Type B pancreatic cell (in vitro differentiated cells): ENCODE results near the gene HERC6. TPM values are rescaled to one million over a fixed set of nuclear protein-coding genes. Genes with fewer than 3 reads are reported as not detected.
"Not testable (repeated sequence)": the region's sequence is repeated elsewhere in the genome, so short reads cannot be mapped to it uniquely, and the experiment has no call there.

ENCODE experiments used
- DNase-seq: peaks from one replicate; pipeline ENCODE4 v3.0.0; 2021; ENCODE audit warnings: mixed read lengths; ENCODE audit not compliant: unreplicated experiment; ENCODE audit errors: extremely low spot score
- H3K27ac Mint-ChIP-seq: 2 replicates; pipeline ENCODE4 v1.8.0; 2021; ENCODE audit warnings: mild to moderate bottlenecking, mixed read lengths
- H3K27me3 Mint-ChIP-seq: 2 replicates; pipeline ENCODE4 v1.8.0; 2021; ENCODE audit warnings: mixed read lengths
- H3K36me3 Mint-ChIP-seq: 2 replicates; pipeline ENCODE4 v1.8.0; 2021; ENCODE audit warnings: mixed read lengths
- H3K4me1 Mint-ChIP-seq: one replicate; pipeline ENCODE4 v1.8.0; 2021; ENCODE audit warnings: mixed read lengths; ENCODE audit not compliant: unreplicated experiment
- H3K4me3 Mint-ChIP-seq: 2 replicates; pipeline ENCODE4 v1.8.0; 2021; ENCODE audit warnings: mild to moderate bottlenecking, mixed read lengths
- H3K9me3 Mint-ChIP-seq: 2 replicates; pipeline ENCODE4 v1.8.0; 2021; ENCODE audit warnings: mixed read lengths
- total RNA-seq: library from RNA; stranded (reverse); gene quantifications from 2 replicates; pipeline ENCODE4 v1.2.1, GENCODE V29; 2021; ENCODE audit warnings: low replicate concordance
- TF ChIP-seq, protein P1 (sequence below): fragments of 200-600 bp; sonication (generic); conservative IDR thresholded peaks from 2 replicates; pipeline ENCODE4 v1.5.0; 2021; ENCODE audit warnings: antibody characterized with exemption, mild to moderate bottlenecking

Gene HERC6
- total RNA-seq, 1 donor from 2014 or later = 13.1 TPM

DNA sequence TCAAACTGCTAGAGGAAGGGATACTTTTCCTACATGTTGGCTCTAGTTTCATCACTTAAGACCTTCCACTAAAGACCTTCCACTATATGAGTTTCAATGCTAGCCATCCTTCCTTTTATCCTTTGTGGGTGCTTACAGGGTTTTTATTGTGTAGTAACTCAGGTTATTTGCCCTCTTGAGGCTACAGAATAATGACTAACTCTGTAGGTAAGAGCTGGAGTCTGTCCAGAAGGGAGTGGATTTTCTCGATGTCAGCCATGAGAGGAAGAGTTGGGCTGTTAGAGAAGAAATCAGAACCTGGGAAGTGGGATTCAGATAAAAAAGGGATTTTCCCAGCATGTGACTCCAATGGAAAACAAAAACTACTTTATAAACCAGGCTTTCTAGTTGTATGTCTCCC, 50.7 kb downstream of the HERC6 start:
- Mint-ChIP-seq H3K36me3 (no peaks in the 10 kb centered on the region), H3K27me3 (no peaks in the 10 kb centered on the region), H3K27ac (no peak overlapping the region), H3K4me1 (no peaks in the 10 kb centered on the region), H3K9me3 (no peaks in the 10 kb centered on the region), H3K4me3 (no peak overlapping the region)
- TF ChIP-seq, protein P1, sequence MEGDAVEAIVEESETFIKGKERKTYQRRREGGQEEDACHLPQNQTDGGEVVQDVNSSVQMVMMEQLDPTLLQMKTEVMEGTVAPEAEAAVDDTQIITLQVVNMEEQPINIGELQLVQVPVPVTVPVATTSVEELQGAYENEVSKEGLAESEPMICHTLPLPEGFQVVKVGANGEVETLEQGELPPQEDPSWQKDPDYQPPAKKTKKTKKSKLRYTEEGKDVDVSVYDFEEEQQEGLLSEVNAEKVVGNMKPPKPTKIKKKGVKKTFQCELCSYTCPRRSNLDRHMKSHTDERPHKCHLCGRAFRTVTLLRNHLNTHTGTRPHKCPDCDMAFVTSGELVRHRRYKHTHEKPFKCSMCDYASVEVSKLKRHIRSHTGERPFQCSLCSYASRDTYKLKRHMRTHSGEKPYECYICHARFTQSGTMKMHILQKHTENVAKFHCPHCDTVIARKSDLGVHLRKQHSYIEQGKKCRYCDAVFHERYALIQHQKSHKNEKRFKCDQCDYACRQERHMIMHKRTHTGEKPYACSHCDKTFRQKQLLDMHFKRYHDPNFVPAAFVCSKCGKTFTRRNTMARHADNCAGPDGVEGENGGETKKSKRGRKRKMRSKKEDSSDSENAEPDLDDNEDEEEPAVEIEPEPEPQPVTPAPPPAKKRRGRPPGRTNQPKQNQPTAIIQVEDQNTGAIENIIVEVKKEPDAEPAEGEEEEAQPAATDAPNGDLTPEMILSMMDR = no peak
- no peak for DNase-seq

DNA sequence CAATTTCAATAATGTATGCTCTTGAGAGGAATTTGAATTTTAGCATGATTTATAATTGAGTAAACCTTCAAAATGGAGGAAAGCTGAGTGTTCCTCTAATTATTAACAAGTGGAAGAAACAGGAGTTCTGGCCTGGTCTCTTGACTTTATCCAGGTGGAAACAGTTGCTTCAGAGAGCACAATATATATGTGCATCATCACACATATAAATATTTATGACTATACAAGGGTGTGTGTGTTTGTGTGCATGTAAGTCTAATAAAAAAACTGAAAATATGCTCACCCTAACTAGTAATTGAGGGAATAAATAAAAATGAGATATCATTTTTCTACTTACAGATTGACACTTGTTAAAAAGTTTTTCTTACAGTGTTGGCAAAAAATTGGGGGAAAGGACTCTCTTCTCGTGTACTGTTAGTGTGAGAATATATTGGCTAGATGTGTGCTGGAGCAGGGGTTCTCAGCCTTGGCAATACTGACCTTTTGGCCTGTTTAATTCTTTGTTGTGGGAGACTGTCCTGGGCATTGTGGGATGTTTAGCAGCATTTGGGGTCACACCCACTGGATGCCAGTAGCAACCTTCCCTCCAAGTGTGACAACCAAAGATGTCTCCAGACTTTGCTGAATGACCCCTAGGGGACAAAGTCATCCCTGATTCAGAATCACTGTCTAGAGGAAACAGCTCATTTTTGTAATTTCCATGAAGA, 57.5 kb downstream of the HERC6 start:
- H3K36me3 Mint-ChIP-seq = peaks cover 5% of the 10 kb centered on the region
- H3K4me1 Mint-ChIP-seq = no peaks in the 10 kb centered on the region
- no peak for DNase-seq
- TF ChIP-seq, protein P1 = no peak
- no peak overlapping the region for H3K27ac Mint-ChIP-seq
- no peak overlapping the region for H3K4me3 Mint-ChIP-seq
- no peaks in the 10 kb centered on the region for H3K27me3 Mint-ChIP-seq
- no peaks in the 10 kb centered on the region for H3K9me3 Mint-ChIP-seq

GRCh38 chr4:88437873-88438272, 59.2 kb downstream of the HERC6 start:
- not testable (repeated sequence) for H3K9me3 Mint-ChIP-seq, H3K27me3 Mint-ChIP-seq, H3K27ac Mint-ChIP-seq, H3K4me1 Mint-ChIP-seq, H3K4me3 Mint-ChIP-seq, DNase-seq
- H3K36me3 Mint-ChIP-seq = peaks cover 16% of the 10 kb centered on the region

DNA sequence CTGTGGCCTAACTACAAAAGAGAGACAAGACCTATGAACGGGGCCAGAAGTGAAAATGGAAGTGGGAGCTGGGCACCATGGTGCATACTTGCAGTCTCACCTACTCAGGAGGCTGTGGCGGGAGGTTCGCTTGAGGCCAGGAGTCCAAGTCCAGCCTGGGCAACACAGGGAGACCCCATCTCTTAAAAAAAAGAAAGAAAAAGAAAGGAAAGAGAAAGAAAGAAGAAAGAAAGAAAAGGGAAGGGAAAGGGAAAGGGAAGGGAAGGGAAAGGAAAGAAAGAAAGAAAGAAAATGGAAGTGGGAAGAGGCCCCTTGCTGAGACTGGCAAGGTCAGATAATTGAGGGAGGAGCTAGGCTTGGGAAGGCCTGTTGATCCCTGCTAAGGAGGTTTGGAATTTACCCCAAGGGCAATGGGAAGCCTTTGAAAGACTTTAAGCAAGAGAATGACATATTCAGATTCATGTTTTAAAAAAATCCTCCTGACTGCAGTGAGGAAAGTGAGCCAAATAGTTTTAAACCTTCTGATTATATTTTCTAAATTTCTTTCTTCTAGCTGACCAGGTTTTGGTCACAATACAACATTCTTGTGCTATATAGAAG, 60.6 kb downstream of the HERC6 start:
- Mint-ChIP-seq H3K36me3 (peaks cover 19% of the 10 kb centered on the region), H3K27ac (peak overlapping the region; percentile 4), H3K27me3 (no peaks in the 10 kb centered on the region), H3K4me3 (no peak overlapping the region), H3K4me1 (no peaks in the 10 kb centered on the region), H3K9me3 (no peaks in the 10 kb centered on the region)
- TF ChIP-seq, protein P1 = no peak
- DNase-seq = no peak

- Mint-ChIP-seq H3K4me1 (no peaks in the 10 kb centered on the region), H3K9me3 (no peaks in the 10 kb centered on the region), H3K27ac (no peak overlapping the region), H3K36me3 (peaks cover 19% of the 10 kb centered on the region), H3K27me3 (no peaks in the 10 kb centered on the region), H3K4me3 (no peak overlapping the region)
- DNase-seq = no peak
- TF ChIP-seq, protein P1 = no peak
Measured at GRCh38 chr4:88440146-88440545, 61.5 kb downstream of the HERC6 start.

GRCh38 chr4:88441696-88442095, 63.0 kb downstream of the HERC6 start:
- no peaks in the 10 kb centered on the region for H3K9me3 Mint-ChIP-seq
- no peaks in the 10 kb centered on the region for H3K4me1 Mint-ChIP-seq
- H3K27ac Mint-ChIP-seq = no peak overlapping the region
- DNase-seq = no peak
- TF ChIP-seq, protein P1 = no peak
- H3K36me3 Mint-ChIP-seq = peaks cover 19% of the 10 kb centered on the region
- H3K4me3 Mint-ChIP-seq = no peak overlapping the region
- H3K27me3 Mint-ChIP-seq = no peaks in the 10 kb centered on the region
